HepG2 (cell line): Measurements from ENCODE around the gene RPS25. TPM values are rescaled to one million over a fixed set of nuclear protein-coding genes. Genes with fewer than 3 reads are reported as not detected.

Experiments
- ATAC-seq: fragments of 200-7000 bp; cut with Tn5 transposase; 3 replicates; pipeline ENCODE4 v1.9.1; 2020; ENCODE audit warnings: mild to moderate bottlenecking, moderate library complexity
- BruUV-seq: library from RNA; stranded (reverse); fragments of 400-500 nt; replicated peaks from 2 replicates; lab custom pipeline; 2021; lab: Mats Ljungman, UMichigan
- CTCF ChIA-PET: fragments of 300-600 bp; formaldehyde crosslinking; extraction: SDS; loops from one replicate; lab custom pipeline; 2021; ENCODE audit warnings: low total read pairs, inconsistent platforms, low intra/inter-chr PET ratio; lab: Yijun Ruan, JAX
- POLR2A ChIA-PET: fragments of 350-600 bp; sonication (Branson Sonifier 250); formaldehyde crosslinking; loops from one replicate; lab custom pipeline; 2020; ENCODE audit warnings: antibody characterized with exemption, inconsistent platforms; lab: Yijun Ruan, JAX
- DNase-seq: peaks from one replicate; pipeline ENCODE4 v3.0.0-alpha.2; 2015; ENCODE audit warnings: low spot score
- FAIRE-seq: peaks from 3 replicates; lab custom pipeline; 2011; peaks lifted over from hg19 to GRCh38; lab: Jason Lieb, UNC
- H2AFZ ChIP-seq: one replicate; pipeline ENCODE4 v1.6.1; 2011; ENCODE audit warnings: low read length, inconsistent platforms
- H3K27ac ChIP-seq: fragments of 300-600 bp; 3 replicates; pipeline ENCODE4 v1.8.0; 2011; ENCODE audit warnings: mixed run types, mild to moderate bottlenecking, mixed read lengths, low read length, inconsistent platforms; ENCODE audit not compliant: insufficient read depth; ENCODE audit errors: extremely low read length
- H3K27me3 ChIP-seq, 2 experiments: fragments of 200-600 bp in 1 of 2; 2 replicates in 1 of 2; 3 replicates in 1 of 2; pipeline versions ENCODE4 v1.6.0 to v1.8.0; 2011; ENCODE audit warnings: low read length in 2 of 2, mild to moderate bottlenecking in 2 of 2, moderate library complexity in 2 of 2, inconsistent platforms in 1 of 2; ENCODE audit not compliant: insufficient read depth in 2 of 2, control insufficient read depth in 1 of 2
- H3K36me3 ChIP-seq, 2 experiments: fragments of 200-600 bp in 1 of 2; replicated peaks in 1 of 2; 2 replicates in 1 of 2; 3 replicates in 1 of 2; pipeline versions ENCODE4 v1.5.1 to v1.8.0; 2011; ENCODE audit warnings: low read length in 2 of 2, inconsistent platforms in 1 of 2; ENCODE audit not compliant: insufficient read depth in 2 of 2, control insufficient read depth in 1 of 2
- H3K4me1 ChIP-seq: 2 replicates; pipeline ENCODE4 v1.5.1; 2012; ENCODE audit warnings: low read length, inconsistent platforms; ENCODE audit not compliant: insufficient read depth
- H3K4me2 ChIP-seq: 2 replicates; pipeline ENCODE4 v1.6.0; 2011; ENCODE audit warnings: low read depth, low read length, inconsistent platforms
- H3K4me3 ChIP-seq, 3 experiments: fragments of 200-600 bp in 1 of 3; sonication (generic), shearing (Covaris generic) in 1 of 3; replicated peaks in 1 of 3; 2 replicates each; pipeline ENCODE4 v1.5.1; 2011 to 2016; ENCODE audit warnings: low read length in 3 of 3, inconsistent platforms in 2 of 3, low read depth in 2 of 3, mild to moderate bottlenecking in 2 of 3, control low read depth in 1 of 3, mixed read lengths in 1 of 3; ENCODE audit not compliant: insufficient read depth in 1 of 3
- H3K79me2 ChIP-seq: one replicate; pipeline ENCODE4 v1.6.1; 2011; ENCODE audit warnings: low read length, inconsistent platforms; ENCODE audit not compliant: insufficient read depth
- H3K9ac ChIP-seq: 2 replicates; pipeline ENCODE4 v1.6.0; 2011; ENCODE audit warnings: mild to moderate bottlenecking, low read depth, low read length, inconsistent platforms; ENCODE audit not compliant: insufficient read depth
- H3K9me3 ChIP-seq: 2 replicates; pipeline ENCODE4 v1.5.1; 2012; ENCODE audit warnings: mild to moderate bottlenecking, low read length
- H4K20me1 ChIP-seq: 2 replicates; pipeline ENCODE4 v1.6.0; 2011; ENCODE audit warnings: inconsistent platforms, mild to moderate bottlenecking, low read length, moderate library complexity; ENCODE audit not compliant: insufficient read depth
- AGO1 ChIP-seq: fragments of 200-400 bp; formaldehyde crosslinking; IDR thresholded peaks from 2 replicates; pipeline ENCODE4 v1.6.1; 2017; ENCODE audit warnings: mild to moderate bottlenecking, low read depth, low read length, moderate library complexity; ENCODE audit not compliant: poor library complexity, severe bottlenecking
- BCL6 ChIP-seq: IDR thresholded peaks from 2 replicates; pipeline ENCODE4 v1.6.1; 2016; ENCODE audit warnings: missing genetic modification reagents, missing compliant biosample characterization
- DZIP1 ChIP-seq: sonication (generic); formaldehyde crosslinking; IDR thresholded peaks from 2 replicates; pipeline ENCODE4 v1.5.0; 2020; ENCODE audit warnings: mild to moderate bottlenecking, missing genetic modification reagents
- E2F2 ChIP-seq: sonication (generic); formaldehyde crosslinking; IDR thresholded peaks from 2 replicates; pipeline ENCODE4 v1.4.0; 2020; ENCODE audit warnings: missing genetic modification reagents, borderline replicate concordance
- ELF4 ChIP-seq: sonication (generic); formaldehyde crosslinking; IDR thresholded peaks from 2 replicates; pipeline ENCODE4 v1.5.0; 2020; ENCODE audit warnings: missing genetic modification reagents, mild to moderate bottlenecking, moderate library complexity, borderline replicate concordance
- KLF6 ChIP-seq: IDR thresholded peaks from 2 replicates; pipeline ENCODE4 v1.8.0; 2016; ENCODE audit warnings: missing biosample characterization, missing genetic modification reagents
- NFIB ChIP-seq: sonication (generic); formaldehyde crosslinking; IDR thresholded peaks from 2 replicates; pipeline ENCODE4 v1.9.0; 2021; ENCODE audit warnings: missing genetic modification reagents, mild to moderate bottlenecking, borderline replicate concordance
- NONO ChIP-seq, 2 experiments: fragments of 450-650 bp in 1 of 2; sonication (generic) in 1 of 2; formaldehyde crosslinking in 1 of 2; IDR thresholded peaks in 1 of 2; conservative IDR thresholded peaks in 1 of 2; 2 replicates each; pipeline versions ENCODE4 v1.6.1 to v1.8.0; 2017 to 2022; ENCODE audit warnings: mild to moderate bottlenecking in 1 of 2, missing genetic modification reagents in 1 of 2, moderate library complexity in 1 of 2
- SNAI1 ChIP-seq: sonication (generic); formaldehyde crosslinking; IDR thresholded peaks from 2 replicates; pipeline ENCODE4 v1.5.0; 2020; ENCODE audit warnings: mild to moderate bottlenecking, missing genetic modification reagents, borderline replicate concordance
- SRY ChIP-seq: sonication (generic); formaldehyde crosslinking; IDR thresholded peaks from 2 replicates; pipeline ENCODE4 v1.8.0; 2022; ENCODE audit warnings: mild to moderate bottlenecking, missing genetic modification reagents
- ZBTB46 ChIP-seq: sonication (generic); formaldehyde crosslinking; IDR thresholded peaks from 2 replicates; pipeline ENCODE4 v1.4.0; 2020; ENCODE audit warnings: mild to moderate bottlenecking, missing genetic modification reagents, borderline replicate concordance
- ZFP37 ChIP-seq: sonication (generic); formaldehyde crosslinking; IDR thresholded peaks from 2 replicates; pipeline ENCODE4 v1.4.0; 2020; ENCODE audit warnings: missing genetic modification reagents, borderline replicate concordance
- ZNF788 ChIP-seq: sonication (generic); formaldehyde crosslinking; IDR thresholded peaks from 2 replicates; pipeline ENCODE4 v1.5.0; 2020; ENCODE audit warnings: mild to moderate bottlenecking, missing genetic modification reagents, borderline replicate concordance
- WGBS: methylation state at CpG from one replicate; pipeline ENCODE4 v1.1.6; 2017; ENCODE audit warnings: low lambda C conversion rate; 5-methylcytosine and 5-hydroxymethylcytosine counted together
- in situ Hi-C: cut with HindIII; loops from 2 replicates; pipeline ENCODE4 v1.10.0; 2017; ENCODE audit warnings: low pct_unique_long_range_greater_than_20kb; ENCODE audit not compliant: extremely low pct_ligation_motif_present
- intact Hi-C: fragments of 100-400 bp; cut with micrococcal nuclease; formaldehyde crosslinking; loops from one replicate; pipeline ENCODE4 v1.10.0; 2022; ENCODE audit not compliant: unreplicated experiment
- polyA plus RNA-seq, 8 experiments: library from polyadenylated mRNA; depleted of rRNA in 3 of 8; stranded (reverse) in 7 of 8; unstranded in 1 of 8; fragments of >200 nt; fragmentation: Illumina TruSeq in 4 of 8; extraction: Trizol in 4 of 8; gene quantifications; 2 replicates each; pipeline versions ENCODE4 v1.2.1 to v1.2.3, GENCODE V29; 2011 to 2016; ENCODE audit warnings: low read depth in 4 of 8, missing spikeins in 1 of 8, mixed read lengths in 1 of 8; ENCODE audit not compliant: insufficient read depth in 1 of 8
- total RNA-seq, 5 experiments: library from RNA; depleted of rRNA; stranded (reverse); fragments of >200 nt; fragmentation: Illumina TruSeq; extraction: Trizol; gene quantifications; 2 replicates each; pipeline ENCODE4 v1.2.3, GENCODE V29; 2016; ENCODE audit warnings: low read depth in 1 of 5

RPS25 gene
- total and polyA plus RNA-seq, 2 of the 13 experiments (the other 11 are each of a cell fraction or from before 2014, with no cell fraction given) = 839 to 1,415 TPM

- H3K27me3 ChIP-seq = no peaks in the 10 kb centered on the region
- intact Hi-C loops = no loop called here
- H3K4me2 ChIP-seq = no peak overlapping the region
- WGBS = 96% methylated on average over 23 of the region's 23 CpGs
- H3K9ac ChIP-seq = no peak overlapping the region
- CTCF ChIA-PET = no interaction called here
- no peak for DNase-seq
- peaks cover 25% of the 10 kb centered on the region for H3K79me2 ChIP-seq
- TF ChIP-seq ZNF788 (CRISPR knock-in tag) (no peak), ZFP37 (CRISPR knock-in tag) (no peak), BCL6 (CRISPR knock-in tag) (no peak), ZBTB46 (no peak), ELF4 (no peak), NONO (IDR thresholded peaks at IDR 0.05) (no peak), NONO (CRISPR knock-in tag; conservative IDR thresholded peaks at IDR 0.05) (no peak), SRY (CRISPR knock-in tag) (no peak), KLF6 (CRISPR knock-in tag) (no peak), NFIB (CRISPR knock-in tag) (no peak), SNAI1 (CRISPR knock-in tag) (no peak), E2F2 (no peak), DZIP1 (CRISPR knock-in tag) (no peak), AGO1 (no peak)
- TF ChIP-seq, all 625 proteins: peak for 0
- POLR2A ChIA-PET = interaction anchor here (1.0 kb wide), 1 partner anchor 32 kb away, joined by 3 read pairs; the partner anchor contains the start of gene HMBS
- no peak for ATAC-seq
- no TSS peak for BruUV-seq
- no peak for FAIRE-seq
- in situ Hi-C loops = no loop called here
- H3K36me3 ChIP-seq = peaks cover 51 to 74% of the 10 kb centered on the region in 2 experiments
- H3K9me3 ChIP-seq = no peaks in the 10 kb centered on the region
- H4K20me1 ChIP-seq = peaks cover 3% of the 10 kb centered on the region; the same call in 1 of the 2 replicates
- no peak overlapping the region for H3K27ac ChIP-seq
- no peak overlapping the region for H3K4me3 ChIP-seq
- no peak overlapping the region for H2AFZ ChIP-seq
- peaks cover 18% of the 10 kb centered on the region for H3K4me1 ChIP-seq
Measured at GRCh38 chr11:119052163-119052814, 34.1 kb upstream of the RPS25 start.
